NCI-H345 (cell line): ENCODE results near the gene TAS1R1.
"Not testable (repeated sequence)": the region's sequence is repeated elsewhere in the genome, so short reads cannot be mapped to it uniquely, and the experiment has no call there.

Experiments used
- DNase-seq: peaks from one replicate; lab custom pipeline; 2025; lab: John Stamatoyannopoulos, UW

TAS1R1 gene

GRCh38 chr1:6591222-6591621 is 36.1 kb downstream of the TAS1R1 start:
- DNase-seq = no peak

- DNase-seq = no peak
Measured at GRCh38 chr1:6591644-6592043, 36.5 kb downstream of the TAS1R1 start.

GRCh38 chr1:6592441-6592840 is 37.3 kb downstream of the TAS1R1 start:
- no peak for DNase-seq

- no peak for DNase-seq
Measured at GRCh38 chr1:6592865-6593593, 37.9 kb downstream of the TAS1R1 start.

- DNase-seq = no peak
Measured at GRCh38 chr1:6593810-6594209, 38.7 kb downstream of the TAS1R1 start.

GRCh38 chr1:6594977-6595740 is 40.1 kb downstream of the TAS1R1 start:
- DNase-seq = no peak

GRCh38 chr1:6596351-6596750 is 41.2 kb downstream of the TAS1R1 start:
- DNase-seq = no peak

GRCh38 chr1:6596886-6597776 is 42.0 kb downstream of the TAS1R1 start:
- no peak for DNase-seq

GRCh38 chr1:6597777-6598131 is 42.6 kb downstream of the TAS1R1 start:
- DNase-seq = no peak

- DNase-seq = no peak
Measured at GRCh38 chr1:6599141-6599975, 44.3 kb downstream of the TAS1R1 start.

GRCh38 chr1:6599991-6600390 is 44.9 kb downstream of the TAS1R1 start:
- not testable (repeated sequence) for DNase-seq

- no peak for DNase-seq
Measured at GRCh38 chr1:6600410-6601048, 45.4 kb downstream of the TAS1R1 start.

GRCh38 chr1:6601049-6601922 is 46.2 kb downstream of the TAS1R1 start:
- DNase-seq = peak; percentile 42

- no peak for DNase-seq
Measured at GRCh38 chr1:6601923-6602668, 47.0 kb downstream of the TAS1R1 start.

- peak; percentile 61 for DNase-seq
Measured at GRCh38 chr1:6602669-6603237, 47.6 kb downstream of the TAS1R1 start, which contains the start of gene KLHL21. Gene KLHL21 (minus strand): TSS chr1:6602869. CDS start chr1:6602817, 52 bp downstream.

- DNase-seq = no peak
Measured at GRCh38 chr1:6603238-6603914, 48.3 kb downstream of the TAS1R1 start.

GRCh38 chr1:6603915-6604558 is 48.9 kb downstream of the TAS1R1 start:
- no peak for DNase-seq
